T-helper 2 cell treated with Interferon-gamma antibody and Interleukin-4, amounts not matched to agents 5 μg/mL and 100 μg/mL, for 36 hours (primary cell): Measurements from ENCODE around the gene SUN2.

Experiments
- DNase-seq: peaks from one replicate; pipeline ENCODE4 v3.0.0; 2021; ENCODE audit warnings: low spot score
- H3K27ac Mint-ChIP-seq: one replicate; pipeline ENCODE4 v1.8.0; 2021; ENCODE audit warnings: mild to moderate bottlenecking, mixed read lengths
- H3K27me3 Mint-ChIP-seq: one replicate; pipeline ENCODE4 v1.8.0; 2021; ENCODE audit warnings: low read depth, mixed read lengths
- H3K36me3 Mint-ChIP-seq: one replicate; pipeline ENCODE4 v1.8.0; 2021; ENCODE audit warnings: low read depth, mixed read lengths
- H3K4me1 Mint-ChIP-seq: one replicate; pipeline ENCODE4 v1.8.0; 2021; ENCODE audit warnings: low read depth, mixed read lengths
- H3K4me3 Mint-ChIP-seq: one replicate; pipeline ENCODE4 v1.8.0; 2022; ENCODE audit warnings: mild to moderate bottlenecking, moderate library complexity, mixed read lengths
- H3K9me3 Mint-ChIP-seq: one replicate; pipeline ENCODE4 v1.8.0; 2021; ENCODE audit warnings: mixed read lengths

The SUN2 gene

GRCh38 chr22:38754751-38755154 lies 1.0 kb downstream of the SUN2 start:
- Mint-ChIP-seq H3K36me3 (peaks cover 59% of the 10 kb centered on the region), H3K4me3 (peak overlapping the region; percentile 96), H3K27ac (peak overlapping the region; percentile 89), H3K27me3 (no peaks in the 10 kb centered on the region), H3K9me3 (no peaks in the 10 kb centered on the region), H3K4me1 (peaks cover 50% of the 10 kb centered on the region)
- DNase-seq, result no peak

DNA sequence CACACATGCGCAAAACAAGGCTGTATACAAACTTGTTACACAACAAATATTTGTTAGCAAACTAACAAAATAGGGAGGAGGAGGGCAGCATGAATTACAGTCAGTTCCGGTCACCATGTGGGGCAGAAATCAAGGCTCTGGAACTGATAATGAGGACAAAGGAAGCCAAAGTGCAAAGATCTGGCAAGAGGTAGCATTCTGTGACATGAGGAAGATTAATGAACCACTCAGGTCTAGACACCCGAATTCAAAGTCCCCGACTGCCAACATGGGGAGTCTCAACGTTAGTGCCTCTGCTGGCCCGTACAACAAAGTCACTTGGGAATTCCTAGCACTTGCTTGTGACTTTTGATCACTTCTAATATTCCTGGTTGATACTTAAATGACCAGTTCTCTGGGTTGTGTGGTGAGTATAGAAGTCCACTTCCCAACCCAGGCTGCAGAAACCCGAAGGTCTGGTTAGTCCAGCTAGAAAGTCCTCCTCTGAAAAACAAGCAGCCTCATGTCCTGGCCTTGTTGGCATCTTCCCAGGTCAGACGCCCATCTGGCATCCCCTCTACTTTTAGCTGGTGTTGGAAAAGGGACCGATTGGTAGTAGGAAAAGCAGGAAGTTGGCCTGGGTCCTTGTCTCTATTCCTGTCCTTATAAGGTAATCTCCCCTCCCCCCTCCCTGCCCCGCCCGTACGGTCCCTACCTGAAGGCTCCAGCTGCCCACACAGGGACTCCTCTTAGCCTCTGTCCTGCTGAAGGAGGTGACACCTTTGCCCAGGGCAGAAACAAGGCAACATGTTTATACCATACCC lies 1.6 kb downstream of the SUN2 start:
- Mint-ChIP-seq H3K27me3 (no peaks in the 10 kb centered on the region), H3K27ac (peak overlapping the region; percentile 89), H3K4me1 (peaks cover 49% of the 10 kb centered on the region), H3K9me3 (no peaks in the 10 kb centered on the region), H3K36me3 (peaks cover 65% of the 10 kb centered on the region), H3K4me3 (peak overlapping the region; percentile 96)
- no peak for DNase-seq

DNA sequence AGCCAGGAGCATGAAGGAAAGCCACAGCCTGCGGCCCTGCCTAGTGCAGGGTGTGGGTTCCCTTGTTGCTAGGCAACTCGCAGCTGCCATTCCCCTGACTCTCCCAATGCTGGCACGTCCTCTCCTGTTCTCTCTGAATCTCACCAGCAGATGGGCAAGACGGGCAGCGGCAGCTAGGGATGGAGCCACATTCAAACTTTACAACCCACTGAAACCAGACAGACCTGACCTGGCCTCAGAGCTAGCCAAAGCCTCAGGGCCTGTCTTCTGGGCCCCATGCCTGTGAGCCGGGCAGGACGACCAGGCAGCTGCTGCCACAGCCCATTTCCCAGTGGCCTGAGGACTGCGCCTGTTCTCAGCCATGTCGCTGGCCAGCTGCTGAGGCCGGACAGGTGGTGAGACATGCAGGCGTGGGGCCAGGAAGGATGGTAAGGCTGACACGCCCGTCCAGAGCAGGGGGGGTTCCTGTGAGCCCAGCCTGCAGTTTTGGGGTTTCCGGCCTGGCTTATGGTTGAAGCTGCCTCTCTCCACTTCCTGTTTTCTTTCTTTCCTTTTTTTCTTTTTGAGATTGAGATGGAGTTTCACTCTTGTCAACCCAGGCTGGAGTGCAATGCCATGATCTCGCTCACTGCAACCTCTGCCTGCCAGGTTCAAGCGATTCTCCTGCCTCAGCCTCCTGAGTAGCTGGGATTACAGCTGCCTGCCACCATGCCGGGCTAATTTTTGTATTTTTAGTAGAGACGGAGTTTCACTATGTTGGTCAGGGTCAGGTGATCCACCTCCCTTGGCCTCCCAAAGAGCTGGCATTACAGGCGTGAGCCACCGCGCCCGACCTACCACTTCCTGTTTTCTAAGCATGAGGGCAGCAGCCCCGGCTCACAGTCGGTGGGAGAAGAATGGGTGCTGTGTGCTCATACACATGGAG lies 4.1 kb downstream of the SUN2 start:
- peaks cover 73% of the 10 kb centered on the region for H3K36me3 Mint-ChIP-seq
- DNase-seq, result peak; percentile 71
- H3K27ac Mint-ChIP-seq, result peak overlapping the region; percentile 96
- no peaks in the 10 kb centered on the region for H3K27me3 Mint-ChIP-seq
- H3K4me3 Mint-ChIP-seq, result peak overlapping the region; percentile 96
- H3K9me3 Mint-ChIP-seq, result no peaks in the 10 kb centered on the region
- peaks cover 31% of the 10 kb centered on the region for H3K4me1 Mint-ChIP-seq

DNA sequence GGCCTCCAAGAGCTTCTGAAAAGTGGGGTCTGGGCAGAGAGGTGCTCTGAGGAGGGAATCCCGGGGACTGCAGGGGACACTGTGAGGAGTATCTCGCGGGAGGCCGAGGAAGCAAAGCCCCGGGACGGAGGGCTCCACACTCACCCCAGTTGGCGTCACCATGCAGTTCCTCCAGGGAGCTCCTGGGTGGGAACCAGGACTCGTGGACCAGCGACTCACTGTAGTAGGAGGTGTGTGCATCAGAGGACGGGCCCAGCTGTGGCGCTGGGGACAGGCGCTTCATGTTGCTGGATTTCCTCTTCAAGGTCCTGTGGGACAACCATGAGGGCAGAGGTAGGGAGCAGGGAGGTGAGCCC lies 4.8 kb downstream of the SUN2 start:
- peak overlapping the region; percentile 96 for H3K27ac Mint-ChIP-seq

DNA sequence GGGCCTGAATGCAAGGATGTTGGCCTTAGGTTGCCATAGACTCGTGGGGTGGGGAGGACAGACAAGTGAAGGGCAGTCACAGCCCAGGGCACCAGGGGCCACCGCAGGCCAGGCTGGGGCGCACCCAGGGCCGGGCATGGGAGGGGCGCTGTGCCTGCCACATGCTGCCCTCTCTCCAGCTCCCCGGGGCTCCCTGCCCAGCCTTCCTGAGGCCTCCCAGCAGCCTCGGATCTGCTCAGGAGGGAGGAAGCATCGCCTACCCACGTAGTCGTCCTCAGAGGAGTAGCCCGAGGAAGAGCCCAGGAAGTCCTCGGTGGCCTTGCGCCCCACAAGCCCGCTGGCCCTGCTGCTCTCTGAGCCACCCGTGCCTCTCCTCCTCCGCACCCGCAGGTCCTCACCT lies 5.2 kb downstream of the SUN2 start:
- Mint-ChIP-seq H3K4me1 (peaks cover 31% of the 10 kb centered on the region), H3K36me3 (peaks cover 79% of the 10 kb centered on the region)

More for the DNA sequence above, 4.8 kb downstream of the SUN2 start:
- peaks cover 75% of the 10 kb centered on the region for H3K36me3 Mint-ChIP-seq
- H3K9me3 Mint-ChIP-seq, result no peaks in the 10 kb centered on the region
- peak overlapping the region; percentile 96 for H3K4me3 Mint-ChIP-seq
- H3K27me3 Mint-ChIP-seq, result no peaks in the 10 kb centered on the region
- DNase-seq, result no peak
- H3K4me1 Mint-ChIP-seq, result peaks cover 31% of the 10 kb centered on the region

GRCh38 chr22:38750104-38750503 lies 5.7 kb downstream of the SUN2 start:
- H3K9me3 Mint-ChIP-seq, result no peaks in the 10 kb centered on the region
- H3K4me3 Mint-ChIP-seq, result peak overlapping the region; percentile 69
- H3K27ac Mint-ChIP-seq, result peak overlapping the region; percentile 84
- DNase-seq, result no peak
- no peaks in the 10 kb centered on the region for H3K27me3 Mint-ChIP-seq
- peaks cover 83% of the 10 kb centered on the region for H3K36me3 Mint-ChIP-seq
- peaks cover 35% of the 10 kb centered on the region for H3K4me1 Mint-ChIP-seq

More for the DNA sequence above, 5.2 kb downstream of the SUN2 start:
- Mint-ChIP-seq H3K9me3 (no peaks in the 10 kb centered on the region), H3K4me3 (peak overlapping the region; percentile 96), H3K27ac (peak overlapping the region; percentile 84), H3K27me3 (no peaks in the 10 kb centered on the region)
- no peak for DNase-seq

DNA sequence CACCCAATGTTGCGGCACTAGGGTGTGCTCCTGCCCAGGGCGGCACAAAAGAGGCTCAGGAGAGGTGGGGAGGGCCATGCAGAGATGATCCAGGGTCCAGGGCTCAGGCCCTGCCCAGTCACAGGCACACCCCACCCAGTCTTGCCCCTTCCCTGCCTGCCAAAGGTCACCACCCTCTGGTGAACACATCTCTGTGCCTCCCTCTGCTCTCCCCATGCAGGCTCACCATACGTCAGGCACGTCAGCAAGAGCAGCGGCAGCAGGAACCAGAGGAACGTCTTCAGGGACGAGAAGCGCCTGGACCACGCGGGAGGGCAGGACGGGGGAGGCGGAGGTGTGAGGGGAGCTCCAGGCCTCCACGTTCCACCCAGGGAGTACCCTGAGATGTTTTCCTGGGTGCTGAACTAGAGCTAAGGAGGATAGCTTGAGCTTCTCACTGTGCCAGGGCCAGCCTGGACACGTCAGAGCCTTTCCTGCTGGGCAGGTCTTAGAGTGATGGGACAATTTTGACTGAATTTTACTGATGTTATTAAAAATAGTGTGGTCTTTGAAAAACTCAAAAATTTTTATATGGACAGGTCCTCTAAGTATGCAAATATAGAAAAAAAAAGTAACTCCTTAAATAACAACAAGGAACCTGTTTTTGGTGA lies 7.2 kb downstream of the SUN2 start:
- DNase-seq, result no peak
- no peak overlapping the region for H3K4me3 Mint-ChIP-seq
- no peaks in the 10 kb centered on the region for H3K9me3 Mint-ChIP-seq
- peaks cover 77% of the 10 kb centered on the region for H3K36me3 Mint-ChIP-seq
- no peaks in the 10 kb centered on the region for H3K27me3 Mint-ChIP-seq
- no peak overlapping the region for H3K27ac Mint-ChIP-seq
- H3K4me1 Mint-ChIP-seq, result peaks cover 35% of the 10 kb centered on the region

DNA sequence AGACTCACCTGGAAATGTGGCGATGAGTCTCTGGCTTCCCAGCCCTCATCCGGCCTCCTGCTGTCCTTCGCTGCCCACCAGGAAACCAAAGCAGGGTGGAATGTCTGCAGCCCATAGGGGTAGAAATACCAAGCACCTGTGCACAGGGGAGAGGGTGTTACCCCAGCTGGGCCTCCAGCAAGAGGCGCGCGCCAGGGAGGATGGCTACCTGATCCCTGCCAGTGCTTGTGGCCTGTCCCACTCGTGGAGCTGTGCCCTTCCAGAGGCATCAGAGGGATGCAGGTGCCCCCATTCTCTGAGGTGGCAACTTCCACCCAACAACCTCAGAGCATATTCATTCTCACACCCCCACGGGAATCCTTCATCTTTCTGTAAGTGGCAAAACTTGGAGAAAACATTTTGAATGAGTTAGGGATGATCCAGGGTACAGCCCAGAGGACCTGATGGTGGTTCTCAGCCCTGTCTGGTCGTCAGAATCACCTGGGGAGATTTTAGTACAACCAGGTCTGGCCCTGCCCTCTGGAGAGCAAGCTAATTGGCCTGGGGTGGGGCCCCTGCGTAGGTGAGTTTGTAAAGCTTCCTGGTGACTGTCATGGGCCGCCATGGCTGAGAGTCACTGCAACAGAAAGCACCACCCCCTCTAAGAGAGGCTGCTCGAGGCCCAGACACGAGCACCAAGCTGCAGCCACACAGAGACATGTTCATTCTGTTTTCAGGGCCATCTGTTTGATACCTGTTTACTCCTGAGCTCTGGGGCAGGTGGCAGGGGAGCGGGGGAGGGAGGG lies 9.9 kb downstream of the SUN2 start:
- no peaks in the 10 kb centered on the region for H3K9me3 Mint-ChIP-seq
- no peak overlapping the region for H3K4me3 Mint-ChIP-seq
- DNase-seq, result no peak
- peak overlapping the region; percentile 10 for H3K27ac Mint-ChIP-seq
- H3K27me3 Mint-ChIP-seq, result no peaks in the 10 kb centered on the region
- H3K36me3 Mint-ChIP-seq, result peaks cover 76% of the 10 kb centered on the region
- H3K4me1 Mint-ChIP-seq, result peaks cover 18% of the 10 kb centered on the region

- H3K4me1 Mint-ChIP-seq, result peaks cover 14% of the 10 kb centered on the region
- H3K27me3 Mint-ChIP-seq, result no peaks in the 10 kb centered on the region
- no peak for DNase-seq
- H3K36me3 Mint-ChIP-seq, result peaks cover 76% of the 10 kb centered on the region
- no peak overlapping the region for H3K4me3 Mint-ChIP-seq
- no peaks in the 10 kb centered on the region for H3K9me3 Mint-ChIP-seq
- peak overlapping the region; percentile 49 for H3K27ac Mint-ChIP-seq
These were observed 10.8 kb downstream of the SUN2 start for GRCh38 chr22:38744981-38745380.

DNA sequence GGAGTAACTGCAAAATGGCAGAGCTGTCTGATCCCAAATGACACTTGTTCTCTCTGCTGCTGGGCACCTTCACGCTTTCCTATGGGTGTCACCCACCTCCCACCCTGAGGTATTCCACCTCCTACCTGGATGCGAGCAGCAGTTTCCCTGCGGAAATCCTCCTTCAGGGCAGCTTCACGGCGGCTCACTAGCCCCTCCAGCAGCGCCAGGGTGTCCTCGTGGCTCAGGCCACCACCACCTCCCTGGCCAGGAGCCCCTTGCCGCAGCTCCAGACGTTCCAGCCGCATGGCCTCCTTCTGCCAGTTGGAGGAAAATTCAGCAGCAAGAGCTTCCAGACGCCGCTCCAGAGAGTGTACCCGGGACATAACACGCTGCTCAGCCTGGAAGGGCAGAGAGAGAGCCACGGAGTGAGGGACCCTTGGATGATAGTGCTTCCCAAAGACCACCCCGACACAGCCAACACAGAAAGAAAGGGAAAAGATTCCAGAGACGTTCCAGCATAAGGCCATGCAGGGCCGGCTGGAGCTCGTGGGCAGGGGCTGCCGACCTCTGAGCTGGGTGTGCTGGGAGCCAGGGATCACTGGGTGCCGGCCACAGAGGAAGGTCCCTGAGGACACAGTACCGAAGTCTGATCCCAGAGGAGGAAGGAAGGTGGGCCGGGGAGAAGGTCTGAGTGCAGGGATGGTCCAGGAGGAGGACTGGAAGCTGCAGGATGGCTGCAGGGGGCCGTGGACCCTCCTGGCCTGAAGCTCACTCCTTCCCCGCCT lies 13.4 kb downstream of the SUN2 start:
- H3K27ac Mint-ChIP-seq, result no peak overlapping the region
- H3K9me3 Mint-ChIP-seq, result no peaks in the 10 kb centered on the region
- peaks cover 76% of the 10 kb centered on the region for H3K36me3 Mint-ChIP-seq
- H3K4me3 Mint-ChIP-seq, result no peak overlapping the region
- DNase-seq, result no peak
- H3K4me1 Mint-ChIP-seq, result peaks cover 16% of the 10 kb centered on the region
- H3K27me3 Mint-ChIP-seq, result no peaks in the 10 kb centered on the region

- H3K27me3 Mint-ChIP-seq, result no peaks in the 10 kb centered on the region
- no peaks in the 10 kb centered on the region for H3K9me3 Mint-ChIP-seq
- H3K4me3 Mint-ChIP-seq, result no peak overlapping the region
- peaks cover 21% of the 10 kb centered on the region for H3K4me1 Mint-ChIP-seq
- peaks cover 81% of the 10 kb centered on the region for H3K36me3 Mint-ChIP-seq
- no peak for DNase-seq
- no peak overlapping the region for H3K27ac Mint-ChIP-seq
These were observed 14.2 kb downstream of the SUN2 start for GRCh38 chr22:38741576-38741975.

DNA sequence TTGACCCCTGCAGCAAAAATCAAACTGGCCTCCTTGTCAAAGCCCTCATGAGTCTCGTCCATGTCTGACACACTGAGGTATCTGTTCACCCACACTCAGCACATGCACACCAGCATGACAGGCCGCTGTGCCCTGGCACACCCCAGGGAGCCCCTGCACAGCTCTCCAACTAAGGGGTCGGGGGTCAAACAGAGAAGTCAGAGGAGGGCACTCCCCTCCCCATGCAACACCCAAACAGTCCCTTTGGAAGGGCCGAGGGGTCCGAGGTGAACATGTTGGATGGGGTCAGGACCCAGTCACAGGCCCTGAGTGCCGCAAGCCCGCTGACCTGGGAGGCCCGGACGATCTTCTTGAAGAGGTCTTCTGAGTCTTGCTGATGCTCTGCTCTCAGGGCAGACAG lies 14.6 kb downstream of the SUN2 start:
- H3K4me3 Mint-ChIP-seq, result no peak overlapping the region
- no peak for DNase-seq
- peaks cover 21% of the 10 kb centered on the region for H3K4me1 Mint-ChIP-seq
- H3K9me3 Mint-ChIP-seq, result no peaks in the 10 kb centered on the region
- H3K27me3 Mint-ChIP-seq, result no peaks in the 10 kb centered on the region
- peaks cover 80% of the 10 kb centered on the region for H3K36me3 Mint-ChIP-seq
- peak overlapping the region; percentile 41 for H3K27ac Mint-ChIP-seq

- Mint-ChIP-seq H3K9me3 (no peaks in the 10 kb centered on the region), H3K36me3 (peaks cover 81% of the 10 kb centered on the region), H3K27me3 (no peaks in the 10 kb centered on the region), H3K4me3 (no peak overlapping the region), H3K27ac (peak overlapping the region; percentile 41), H3K4me1 (peaks cover 21% of the 10 kb centered on the region)
- DNase-seq, result no peak
These were observed 15.0 kb downstream of the SUN2 start for GRCh38 chr22:38740754-38741153.
